GM23338 (cell line): ENCODE measurements around the gene GPR153. TPM values are rescaled to one million over a fixed set of nuclear protein-coding genes. Genes with fewer than 3 reads are reported as not detected.

Experiments
- ATAC-seq: fragments of 200-7000 bp; cut with Tn5 transposase; 3 replicates; pipeline ENCODE4 v1.9.1; 2020
- DNase-seq: peaks from one replicate; pipeline ENCODE4 v3.0.0-alpha.2; 2015; ENCODE audit warnings: low spot score
- H2AFZ ChIP-seq: fragments of 200-600 bp; sonication (generic); 2 replicates; pipeline ENCODE4 v1.8.0; 2016; ENCODE audit warnings: antibody characterized with exemption, mild to moderate bottlenecking, moderate library complexity
- H3F3A ChIP-seq: fragments of 200-600 bp; sonication (generic); replicated peaks from 2 replicates; pipeline ENCODE4 v1.8.0; 2017; ENCODE audit warnings: antibody characterized with exemption, mixed run types, low read depth
- H3K27ac ChIP-seq: fragments of 200-600 bp; sonication (generic); 2 replicates; pipeline ENCODE4 v1.6.1; 2016; ENCODE audit warnings: low read depth
- H3K27me3 ChIP-seq: fragments of 200-600 bp; sonication (generic); 2 replicates; pipeline ENCODE4 v1.8.0; 2016; ENCODE audit warnings: mild to moderate bottlenecking, mixed run types, moderate library complexity; ENCODE audit not compliant: insufficient read depth
- H3K36me3 ChIP-seq: fragments of 200-600 bp; sonication (generic); 2 replicates; pipeline ENCODE4 v1.8.0; 2016; ENCODE audit warnings: mild to moderate bottlenecking; ENCODE audit not compliant: insufficient read depth
- H3K4me1 ChIP-seq: fragments of 200-600 bp; sonication (generic); 2 replicates; pipeline ENCODE4 v1.8.0; 2016; ENCODE audit warnings: mild to moderate bottlenecking, moderate library complexity; ENCODE audit not compliant: insufficient read depth
- H3K4me2 ChIP-seq: fragments of 200-600 bp; sonication (generic); 2 replicates; pipeline ENCODE4 v1.7.1; 2017; ENCODE audit warnings: mixed run types
- H3K4me3 ChIP-seq: fragments of 200-600 bp; sonication (generic); 2 replicates; pipeline ENCODE4 v1.6.1; 2016; ENCODE audit warnings: mixed run types
- H3K79me2 ChIP-seq: fragments of 200-600 bp; sonication (generic); replicated peaks from 2 replicates; pipeline ENCODE4 v1.8.0; 2017; ENCODE audit warnings: mild to moderate bottlenecking; ENCODE audit not compliant: insufficient read depth
- H3K9me2 ChIP-seq: fragments of 200-600 bp; sonication (generic); 2 replicates; pipeline ENCODE4 v1.8.0; 2017; ENCODE audit not compliant: insufficient read depth
- H4K20me1 ChIP-seq: fragments of 200-600 bp; sonication (generic); replicated peaks from 2 replicates; pipeline ENCODE4 v1.8.0; 2017; ENCODE audit warnings: mild to moderate bottlenecking; ENCODE audit not compliant: insufficient read depth
- H3K27ac Mint-ChIP-seq: 2 replicates; pipeline ENCODE4 v1.8.0; 2020; ENCODE audit warnings: inconsistent platforms, mild to moderate bottlenecking, moderate library complexity, mixed read lengths
- H3K27me3 Mint-ChIP-seq: 3 replicates; pipeline ENCODE4 v1.8.0; 2022; ENCODE audit warnings: low read depth, mild to moderate bottlenecking, moderate library complexity, mixed read lengths, inconsistent platforms; ENCODE audit not compliant: insufficient read depth, poor library complexity
- H3K36me3 Mint-ChIP-seq: 3 replicates; pipeline ENCODE4 v1.8.0; 2021; ENCODE audit warnings: low read depth, mild to moderate bottlenecking, inconsistent platforms, moderate library complexity, mixed read lengths
- H3K4me1 Mint-ChIP-seq: 3 replicates; pipeline ENCODE4 v1.8.0; 2020; ENCODE audit warnings: mild to moderate bottlenecking, inconsistent platforms, mixed read lengths
- H3K4me3 Mint-ChIP-seq: 3 replicates; pipeline ENCODE4 v1.8.0; 2021; ENCODE audit warnings: moderate library complexity, mild to moderate bottlenecking, inconsistent platforms, mixed read lengths
- H3K9me3 Mint-ChIP-seq: 3 replicates; pipeline ENCODE4 v1.8.0; 2020; ENCODE audit warnings: moderate library complexity, mild to moderate bottlenecking, inconsistent platforms, mixed read lengths
- CREB1 ChIP-seq: fragments of 250-450 bp; sonication (Bioruptor Pico); IDR thresholded peaks from 2 replicates; pipeline ENCODE4 v1.5.0; 2020; ENCODE audit warnings: low read depth, mild to moderate bottlenecking, moderate library complexity
- EZH2 ChIP-seq: fragments of 200-600 bp; sonication (generic); IDR thresholded peaks from one replicate; pipeline ENCODE4 v1.8.0; 2017; ENCODE audit warnings: antibody characterized with exemption, mild to moderate bottlenecking, low read depth; ENCODE audit not compliant: unreplicated experiment
- EZH2phosphoT487 ChIP-seq: fragments of 200-600 bp; sonication (generic); IDR thresholded peaks from one replicate; pipeline ENCODE4 v1.8.1; 2018; ENCODE audit warnings: antibody characterized with exemption; ENCODE audit not compliant: unreplicated experiment
- JUNB ChIP-seq: IDR thresholded peaks from one replicate; pipeline ENCODE4 v1.6.1; 2016; ENCODE audit warnings: antibody characterized with exemption; ENCODE audit not compliant: unreplicated experiment
- REST ChIP-seq: IDR thresholded peaks from one replicate; pipeline ENCODE4 v1.6.1; 2018; ENCODE audit warnings: antibody characterized with exemption; ENCODE audit not compliant: unreplicated experiment
- ZNF114 ChIP-seq: fragments of 250-450 bp; sonication (Bioruptor Pico); IDR thresholded peaks from 2 replicates; pipeline ENCODE4 v1.5.0; 2020; ENCODE audit warnings: mild to moderate bottlenecking, moderate library complexity
- ZNF331 ChIP-seq: fragments of 250-450 bp; sonication (Bioruptor Pico); IDR thresholded peaks from 2 replicates; pipeline ENCODE4 v1.5.0; 2020; ENCODE audit warnings: low read depth, mild to moderate bottlenecking, moderate library complexity
- ZNF462 ChIP-seq: fragments of 250-450 bp; sonication (Bioruptor Pico); IDR thresholded peaks from 2 replicates; pipeline ENCODE4 v1.5.0; 2020; ENCODE audit warnings: mild to moderate bottlenecking, moderate library complexity
- polyA plus RNA-seq: library from polyadenylated mRNA; unstranded; fragments of >200 nt; fragmentation: Nextera tagmentation; extraction: Ambion mirVana; gene quantifications from 2 replicates; pipeline ENCODE4 v1.2.1, GENCODE V29; 2016
- total RNA-seq: library from RNA; depleted of rRNA; stranded (reverse); fragments of >200 nt; shearing (Covaris generic); gene quantifications from 2 replicates; pipeline ENCODE4 v1.2.3, GENCODE V29; 2014

Gene GPR153
- total and polyA plus RNA-seq, 2 experiments from 2014 or later = 1.3 to 9.0 TPM

- DNase-seq = no peak
- ATAC-seq = no peak
- Histone ChIP-seq H3K4me2 (no peak overlapping the region), H3K36me3 (no peaks in the 10 kb centered on the region), H3K27me3 (peaks cover 21% of the 10 kb centered on the region), H3K79me2 (no peaks in the 10 kb centered on the region), H3K27ac (no peak overlapping the region), H4K20me1 (no peaks in the 10 kb centered on the region; the same call in 1 of the 2 replicates), H3F3A (peaks cover 21% of the 10 kb centered on the region), H3K4me3 (no peak overlapping the region), H3K9me2 (no peaks in the 10 kb centered on the region), H2AFZ (no peak overlapping the region), H3K4me1 (no peaks in the 10 kb centered on the region; the same call in 1 of the 2 replicates)
- H3K27me3 Mint-ChIP-seq = peaks cover 29% of the 10 kb centered on the region
- H3K4me1 Mint-ChIP-seq = peaks cover 8% of the 10 kb centered on the region; the same call in 2 of the 3 replicates
- H3K4me3 Mint-ChIP-seq = no peak overlapping the region
- H3K27ac Mint-ChIP-seq = no peak overlapping the region
- no peaks in the 10 kb centered on the region for H3K9me3 Mint-ChIP-seq
- TF ChIP-seq CREB1 (CRISPR knock-in tag) = no peak
- TF ChIP-seq ZNF114 (CRISPR knock-in tag) = no peak
- no peak for TF ChIP-seq EZH2
- TF ChIP-seq ZNF331 = no peak
- TF ChIP-seq JUNB = no peak
- TF ChIP-seq EZH2phosphoT487 = no peak
- TF ChIP-seq REST = no peak
- no peaks in the 10 kb centered on the region; the same call in 2 of the 3 replicates for H3K36me3 Mint-ChIP-seq
These were observed 1.9 kb upstream of the GPR153 start for GRCh38 chr1:6262555-6263420.

GRCh38 chr1:6261615-6261995, 707 bp upstream of the GPR153 start:
- H3K4me3 ChIP-seq = peak overlapping the region; percentile 71
- peak; percentile 46 for ATAC-seq
- Mint-ChIP-seq H3K9me3 (no peaks in the 10 kb centered on the region), H3K27ac (no peak overlapping the region), H3K4me3 (peak overlapping the region; percentile 72), H3K4me1 (peaks cover 8% of the 10 kb centered on the region; the same call in 2 of the 3 replicates), H3K27me3 (peaks cover 30% of the 10 kb centered on the region), H3K36me3 (no peaks in the 10 kb centered on the region; the same call in 2 of the 3 replicates)
- H3K36me3 ChIP-seq = no peaks in the 10 kb centered on the region
- no peaks in the 10 kb centered on the region for H3K79me2 ChIP-seq
- peak overlapping the region; percentile 86 for H3K4me2 ChIP-seq
- no peak overlapping the region for H3K27ac ChIP-seq
- H4K20me1 ChIP-seq = no peaks in the 10 kb centered on the region; the same call in 1 of the 2 replicates
- H3K27me3 ChIP-seq = peaks cover 21% of the 10 kb centered on the region
- no peaks in the 10 kb centered on the region; the same call in 1 of the 2 replicates for H3K4me1 ChIP-seq
- H3K9me2 ChIP-seq = no peaks in the 10 kb centered on the region
- H3F3A ChIP-seq = peaks cover 17% of the 10 kb centered on the region
- DNase-seq = peak; percentile 63
- H2AFZ ChIP-seq = peak overlapping the region; percentile 85
- TF ChIP-seq JUNB = no peak
- no peak for TF ChIP-seq ZNF114 (CRISPR knock-in tag)
- TF ChIP-seq CREB1 (CRISPR knock-in tag) = no peak
- TF ChIP-seq ZNF462 (CRISPR knock-in tag) = no peak
- no peak for TF ChIP-seq ZNF331
- no peak for TF ChIP-seq EZH2phosphoT487
